Loucy (cell line): ENCODE results near the gene PRUNE2.

Experiments used
- H2AFZ ChIP-seq: fragments of 200-600 bp; sonication (generic); 2 replicates; pipeline ENCODE4 v1.6.0; 2016; ENCODE audit warnings: antibody characterized with exemption, mild to moderate bottlenecking, low read length, moderate library complexity
- H3F3A ChIP-seq: fragments of 200-600 bp; 2 replicates; pipeline ENCODE4 v1.6.0; 2016; ENCODE audit warnings: antibody characterized with exemption, low read depth, mild to moderate bottlenecking
- H3K27me3 ChIP-seq: fragments of 200-600 bp; sonication (generic); 2 replicates; pipeline ENCODE4 v1.6.1; 2014; ENCODE audit warnings: low read length, mild to moderate bottlenecking; ENCODE audit not compliant: insufficient read depth, poor library complexity, severe bottlenecking
- H3K36me3 ChIP-seq: fragments of 200-600 bp; sonication (generic); 2 replicates; pipeline ENCODE4 v1.6.1; 2016; ENCODE audit warnings: low read length; ENCODE audit not compliant: insufficient read depth
- H3K4me1 ChIP-seq: fragments of 200-600 bp; sonication (generic); 2 replicates; pipeline ENCODE4 v1.5.1; 2014; ENCODE audit warnings: low read length, mild to moderate bottlenecking; ENCODE audit not compliant: insufficient read depth, poor library complexity, severe bottlenecking
- H3K4me2 ChIP-seq: fragments of 200-600 bp; sonication (generic); 2 replicates; pipeline ENCODE4 v1.6.0; 2014; ENCODE audit warnings: antibody characterized with exemption, low read length, low read depth, mild to moderate bottlenecking; ENCODE audit not compliant: poor library complexity, severe bottlenecking
- H3K4me3 ChIP-seq: fragments of 200-600 bp; sonication (generic); 2 replicates; pipeline ENCODE4 v1.5.1; 2014; ENCODE audit warnings: low read length, mild to moderate bottlenecking, mixed read lengths; ENCODE audit not compliant: poor library complexity, severe bottlenecking
- H3K79me2 ChIP-seq: fragments of 200-600 bp; sonication (generic); 2 replicates; pipeline ENCODE4 v1.6.1; 2014; ENCODE audit warnings: low read length; ENCODE audit not compliant: insufficient read depth
- H3K9ac ChIP-seq: fragments of 200-600 bp; sonication (generic); 2 replicates; pipeline ENCODE4 v1.6.0; 2014; ENCODE audit warnings: mild to moderate bottlenecking, low read depth, low read length, moderate library complexity; ENCODE audit not compliant: poor library complexity, severe bottlenecking
- H3K9me2 ChIP-seq: fragments of 200-600 bp; sonication (generic); replicated peaks from 2 replicates; pipeline ENCODE4 v1.6.1; 2016; ENCODE audit warnings: low read depth, low read length, mixed read lengths
- H3K9me3 ChIP-seq: fragments of 200-600 bp; sonication (generic); 2 replicates; pipeline ENCODE4 v1.6.1; 2014; ENCODE audit warnings: mild to moderate bottlenecking, antibody characterized with exemption, low read length, low read depth; ENCODE audit not compliant: insufficient read depth
- H4K20me1 ChIP-seq: fragments of 200-600 bp; sonication (generic); 2 replicates; pipeline ENCODE4 v1.6.0; 2014; ENCODE audit warnings: antibody characterized with exemption, low read length, mild to moderate bottlenecking; ENCODE audit not compliant: insufficient read depth, poor library complexity, severe bottlenecking
- EZH2phosphoT487 ChIP-seq: fragments of 200-600 bp; IDR thresholded peaks from 2 replicates; pipeline ENCODE4 v1.6.1; 2018; ENCODE audit warnings: antibody characterized with exemption, mild to moderate bottlenecking, moderate library complexity, borderline replicate concordance
- TF ChIP-seq, protein P1 (sequence below): fragments of 200-600 bp; sonication (generic); conservative IDR thresholded peaks from 2 replicates; pipeline ENCODE4 v1.5.1; 2014; ENCODE audit warnings: mild to moderate bottlenecking, antibody characterized with exemption, low read length

Gene PRUNE2

DNA sequence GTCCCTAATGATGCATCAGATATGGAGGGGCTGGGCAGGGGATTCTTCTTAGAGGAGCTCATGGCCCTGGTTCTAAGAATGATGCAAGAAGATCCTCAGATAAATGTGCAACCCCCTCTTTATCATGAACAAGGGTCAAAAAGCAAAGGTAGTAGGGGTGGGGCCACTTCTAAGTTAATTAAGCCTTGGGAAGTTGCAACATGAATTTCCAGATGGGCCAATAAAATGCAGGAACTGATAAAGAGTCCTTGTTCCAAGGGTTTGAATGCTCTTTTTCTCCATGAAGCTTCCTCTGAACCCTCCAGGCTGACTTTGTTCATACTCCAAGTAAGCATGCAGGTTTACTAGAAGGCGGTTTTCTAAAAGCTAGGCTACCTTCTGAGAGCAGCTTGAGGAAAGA, 116.1 kb downstream of the PRUNE2 start:
- Histone ChIP-seq H2AFZ (no peak overlapping the region), H3K9me3 (no peaks in the 10 kb centered on the region), H3K9me2 (no peaks in the 10 kb centered on the region)

DNA sequence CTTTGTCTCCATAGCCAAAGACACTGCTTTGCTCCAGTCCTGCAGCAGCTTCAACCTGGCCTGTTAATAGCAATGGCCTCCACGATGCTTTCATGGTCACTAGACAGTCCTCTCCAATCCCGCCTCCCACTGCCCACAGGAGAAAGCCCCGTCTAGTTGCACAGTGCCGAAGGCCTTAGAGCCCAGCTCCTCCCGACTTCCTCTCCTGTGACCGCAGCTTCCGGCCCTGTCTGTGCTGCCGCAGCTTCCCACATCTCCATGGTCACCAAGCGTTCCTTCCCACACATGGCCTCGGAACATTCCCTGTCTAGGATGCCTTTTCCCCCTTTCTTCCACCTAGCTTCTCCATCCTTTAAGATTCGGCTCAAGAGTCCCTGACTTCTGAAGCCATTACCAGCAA, 118.2 kb downstream of the PRUNE2 start:
- Histone ChIP-seq H3K27me3 (no peaks in the 10 kb centered on the region), H3K79me2 (no peaks in the 10 kb centered on the region), H3K4me1 (no peaks in the 10 kb centered on the region), H3K9me3 (no peaks in the 10 kb centered on the region), H4K20me1 (no peaks in the 10 kb centered on the region), H3K9me2 (no peaks in the 10 kb centered on the region), H3F3A (no peaks in the 10 kb centered on the region), H3K4me2 (no peak overlapping the region), H3K9ac (no peak overlapping the region), H3K4me3 (no peak overlapping the region), H3K36me3 (no peaks in the 10 kb centered on the region), H2AFZ (no peak overlapping the region)
- no peak for TF ChIP-seq EZH2phosphoT487
- TF ChIP-seq, protein P1, sequence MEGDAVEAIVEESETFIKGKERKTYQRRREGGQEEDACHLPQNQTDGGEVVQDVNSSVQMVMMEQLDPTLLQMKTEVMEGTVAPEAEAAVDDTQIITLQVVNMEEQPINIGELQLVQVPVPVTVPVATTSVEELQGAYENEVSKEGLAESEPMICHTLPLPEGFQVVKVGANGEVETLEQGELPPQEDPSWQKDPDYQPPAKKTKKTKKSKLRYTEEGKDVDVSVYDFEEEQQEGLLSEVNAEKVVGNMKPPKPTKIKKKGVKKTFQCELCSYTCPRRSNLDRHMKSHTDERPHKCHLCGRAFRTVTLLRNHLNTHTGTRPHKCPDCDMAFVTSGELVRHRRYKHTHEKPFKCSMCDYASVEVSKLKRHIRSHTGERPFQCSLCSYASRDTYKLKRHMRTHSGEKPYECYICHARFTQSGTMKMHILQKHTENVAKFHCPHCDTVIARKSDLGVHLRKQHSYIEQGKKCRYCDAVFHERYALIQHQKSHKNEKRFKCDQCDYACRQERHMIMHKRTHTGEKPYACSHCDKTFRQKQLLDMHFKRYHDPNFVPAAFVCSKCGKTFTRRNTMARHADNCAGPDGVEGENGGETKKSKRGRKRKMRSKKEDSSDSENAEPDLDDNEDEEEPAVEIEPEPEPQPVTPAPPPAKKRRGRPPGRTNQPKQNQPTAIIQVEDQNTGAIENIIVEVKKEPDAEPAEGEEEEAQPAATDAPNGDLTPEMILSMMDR = no peak

More for the DNA sequence above, 116.1 kb downstream of the PRUNE2 start:
- Histone ChIP-seq H3K9ac (no peak overlapping the region), H3K4me1 (no peaks in the 10 kb centered on the region), H3K79me2 (no peaks in the 10 kb centered on the region), H4K20me1 (no peaks in the 10 kb centered on the region), H3K36me3 (no peaks in the 10 kb centered on the region), H3F3A (no peaks in the 10 kb centered on the region), H3K27me3 (no peaks in the 10 kb centered on the region), H3K4me3 (no peak overlapping the region), H3K4me2 (no peak overlapping the region)
- TF ChIP-seq, protein P1 = no peak
- no peak for TF ChIP-seq EZH2phosphoT487

DNA sequence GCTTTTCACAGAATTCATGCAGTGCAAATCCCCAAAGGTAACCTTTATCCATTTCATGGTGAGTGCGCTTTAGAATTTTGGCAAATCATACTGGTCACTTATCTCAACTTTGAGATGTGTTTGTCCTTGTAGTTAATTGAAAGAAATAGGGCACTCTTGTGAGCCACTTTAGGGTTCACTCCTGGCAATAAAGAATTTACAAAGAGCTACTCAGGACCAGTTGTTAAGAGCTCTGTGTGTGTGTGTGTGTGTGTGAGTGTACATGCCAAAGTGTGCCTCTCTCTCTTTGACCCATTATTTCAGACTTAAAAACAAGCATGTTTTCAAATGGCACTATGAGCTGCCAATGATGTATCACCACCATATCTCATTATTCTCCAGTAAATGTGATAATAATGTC, 120.4 kb downstream of the PRUNE2 start:
- Histone ChIP-seq H3K9me2 (no peaks in the 10 kb centered on the region), H3K36me3 (no peaks in the 10 kb centered on the region), H2AFZ (no peak overlapping the region), H3K4me1 (no peaks in the 10 kb centered on the region), H3K4me3 (no peak overlapping the region), H3F3A (no peaks in the 10 kb centered on the region), H3K4me2 (no peak overlapping the region), H3K27me3 (no peaks in the 10 kb centered on the region), H3K9ac (no peak overlapping the region), H3K79me2 (no peaks in the 10 kb centered on the region), H3K9me3 (no peaks in the 10 kb centered on the region), H4K20me1 (no peaks in the 10 kb centered on the region)
- no peak for TF ChIP-seq EZH2phosphoT487
- TF ChIP-seq, protein P1 = no peak
